GM12801 (cell line): ENCODE measurements around the gene RGS3.

Experiments used
- TF ChIP-seq, protein P1 (sequence below): IDR thresholded peaks from one replicate; pipeline ENCODE4 v1.5.1; 2011; ENCODE audit warnings: control low read depth; ENCODE audit not compliant: insufficient read length; ENCODE audit errors: extremely low read depth

RGS3 gene

DNA sequence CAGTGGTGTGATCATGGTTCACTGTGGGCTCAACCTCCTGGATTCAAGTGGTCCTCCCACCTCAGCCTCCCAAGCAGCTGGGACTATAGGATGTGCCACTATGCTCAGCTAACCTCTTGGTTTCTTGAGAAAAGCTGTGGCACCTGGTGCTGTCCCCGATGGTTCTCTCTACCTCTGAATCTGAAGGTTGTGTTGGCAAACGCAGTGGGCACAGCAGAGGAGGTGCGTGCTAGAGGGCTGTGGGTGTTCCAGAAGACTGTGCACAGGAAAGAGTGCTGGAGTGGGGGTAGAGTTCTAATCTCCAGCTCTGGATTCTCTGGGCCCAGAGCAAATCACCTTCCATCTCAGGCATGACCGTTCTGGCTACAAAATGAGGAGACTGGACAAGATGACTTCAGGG is 12.5 kb downstream of the RGS3 start:
- TF ChIP-seq, protein P1, sequence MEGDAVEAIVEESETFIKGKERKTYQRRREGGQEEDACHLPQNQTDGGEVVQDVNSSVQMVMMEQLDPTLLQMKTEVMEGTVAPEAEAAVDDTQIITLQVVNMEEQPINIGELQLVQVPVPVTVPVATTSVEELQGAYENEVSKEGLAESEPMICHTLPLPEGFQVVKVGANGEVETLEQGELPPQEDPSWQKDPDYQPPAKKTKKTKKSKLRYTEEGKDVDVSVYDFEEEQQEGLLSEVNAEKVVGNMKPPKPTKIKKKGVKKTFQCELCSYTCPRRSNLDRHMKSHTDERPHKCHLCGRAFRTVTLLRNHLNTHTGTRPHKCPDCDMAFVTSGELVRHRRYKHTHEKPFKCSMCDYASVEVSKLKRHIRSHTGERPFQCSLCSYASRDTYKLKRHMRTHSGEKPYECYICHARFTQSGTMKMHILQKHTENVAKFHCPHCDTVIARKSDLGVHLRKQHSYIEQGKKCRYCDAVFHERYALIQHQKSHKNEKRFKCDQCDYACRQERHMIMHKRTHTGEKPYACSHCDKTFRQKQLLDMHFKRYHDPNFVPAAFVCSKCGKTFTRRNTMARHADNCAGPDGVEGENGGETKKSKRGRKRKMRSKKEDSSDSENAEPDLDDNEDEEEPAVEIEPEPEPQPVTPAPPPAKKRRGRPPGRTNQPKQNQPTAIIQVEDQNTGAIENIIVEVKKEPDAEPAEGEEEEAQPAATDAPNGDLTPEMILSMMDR, result no peak

DNA sequence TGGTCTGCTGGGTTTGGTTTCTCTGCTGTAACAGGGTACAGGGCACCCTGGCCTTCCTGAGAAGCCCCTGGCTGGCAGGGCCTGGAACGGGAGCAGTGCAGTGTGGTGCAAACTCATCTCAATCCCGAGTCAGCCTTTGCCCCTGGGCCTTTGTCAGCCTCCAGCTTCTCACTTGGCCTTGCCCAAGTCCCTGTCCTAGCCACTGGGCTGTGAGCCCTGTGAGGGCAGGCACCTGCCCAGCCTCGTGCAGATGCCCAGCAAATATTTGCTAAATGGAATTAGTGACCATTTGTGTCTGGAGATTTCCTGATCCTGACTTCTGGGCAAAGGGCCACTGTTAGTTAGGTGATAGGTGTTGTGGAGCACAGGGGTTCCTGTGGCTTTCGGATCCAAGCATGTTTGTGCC is 13.0 kb downstream of the RGS3 start:
- TF ChIP-seq, protein P1, result no peak

DNA sequence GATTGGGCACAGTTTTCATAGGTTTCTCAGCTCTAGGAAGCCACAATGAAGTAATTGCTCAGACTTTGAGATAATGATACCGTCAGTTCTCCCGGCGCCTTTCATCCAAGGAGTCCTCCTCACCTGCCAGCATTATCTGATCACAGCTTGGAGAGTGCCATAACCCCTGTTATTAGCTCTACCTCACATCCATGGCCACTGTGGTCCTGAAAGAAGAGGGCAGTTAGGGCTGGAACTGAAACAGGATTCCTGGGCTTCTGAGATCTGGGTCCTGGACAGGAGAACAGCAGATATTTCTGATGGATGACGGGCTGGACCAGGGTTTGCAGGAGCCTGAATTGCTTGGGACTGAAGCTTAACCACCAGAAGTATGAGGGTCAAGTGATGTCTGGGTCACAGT is 13.5 kb downstream of the RGS3 start:
- TF ChIP-seq, protein P1, result no peak

DNA sequence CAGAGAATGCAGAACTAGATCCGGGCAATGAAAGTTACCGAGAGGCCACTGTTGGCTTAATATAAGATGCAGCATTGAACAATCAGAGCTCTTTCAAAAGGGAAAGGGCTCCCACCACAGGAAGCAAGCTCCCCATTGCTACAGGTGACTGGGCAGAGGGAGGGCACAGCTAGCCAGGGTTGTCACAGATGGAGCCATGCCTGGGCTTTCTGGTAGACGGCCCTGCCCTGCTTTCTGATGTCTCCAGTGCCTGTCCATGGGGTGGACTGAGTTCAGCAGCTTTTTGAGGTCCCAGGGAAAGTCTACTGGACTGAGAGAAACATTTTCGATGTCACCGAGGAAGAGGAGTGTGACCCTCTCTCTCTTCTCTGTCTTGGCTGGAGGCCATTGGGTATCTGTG is 14.1 kb downstream of the RGS3 start:
- TF ChIP-seq, protein P1, result no peak

DNA sequence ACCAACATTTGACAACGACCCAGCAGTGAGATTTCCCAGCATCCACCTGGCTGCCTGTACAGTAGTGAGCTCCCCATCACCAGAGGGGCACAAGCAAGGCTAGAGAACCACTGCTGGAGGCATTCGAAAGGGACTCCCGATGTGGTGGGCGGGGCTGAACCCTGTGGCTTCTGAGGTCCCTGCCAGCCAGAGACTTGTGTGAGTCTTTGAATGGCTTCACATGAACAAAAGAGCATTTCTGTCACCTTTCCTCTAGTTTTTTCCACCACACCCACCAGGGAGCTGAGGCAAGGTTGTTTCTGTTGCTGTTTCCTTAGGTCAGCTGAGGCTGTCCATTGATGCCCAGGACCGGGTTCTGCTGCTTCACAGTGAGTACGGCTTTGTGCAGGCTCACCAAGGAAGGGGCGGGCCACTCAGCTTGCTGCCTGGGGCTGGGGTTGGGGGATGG is 15.7 kb downstream of the RGS3 start:
- TF ChIP-seq, protein P1, result no peak

DNA sequence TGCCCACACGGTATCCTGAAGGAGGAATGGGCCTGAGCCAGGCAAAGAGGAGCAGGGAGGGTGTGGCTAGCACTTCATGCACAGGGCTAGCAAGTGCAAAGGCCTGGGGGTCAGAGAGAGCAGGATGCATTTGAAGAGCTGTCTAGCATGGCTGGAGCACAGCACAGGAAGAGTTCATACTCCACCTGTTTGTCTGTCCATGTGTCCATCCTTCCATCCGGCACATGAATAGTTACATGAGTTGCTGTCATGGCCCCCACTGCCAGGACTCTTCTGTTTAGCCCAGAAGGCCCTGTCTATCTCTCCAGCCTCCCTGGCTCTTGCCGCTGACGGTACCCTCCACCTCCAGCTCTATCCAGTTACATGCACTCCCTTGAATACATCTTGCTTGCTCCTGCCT is 17.1 kb downstream of the RGS3 start:
- TF ChIP-seq, protein P1, result no peak

DNA sequence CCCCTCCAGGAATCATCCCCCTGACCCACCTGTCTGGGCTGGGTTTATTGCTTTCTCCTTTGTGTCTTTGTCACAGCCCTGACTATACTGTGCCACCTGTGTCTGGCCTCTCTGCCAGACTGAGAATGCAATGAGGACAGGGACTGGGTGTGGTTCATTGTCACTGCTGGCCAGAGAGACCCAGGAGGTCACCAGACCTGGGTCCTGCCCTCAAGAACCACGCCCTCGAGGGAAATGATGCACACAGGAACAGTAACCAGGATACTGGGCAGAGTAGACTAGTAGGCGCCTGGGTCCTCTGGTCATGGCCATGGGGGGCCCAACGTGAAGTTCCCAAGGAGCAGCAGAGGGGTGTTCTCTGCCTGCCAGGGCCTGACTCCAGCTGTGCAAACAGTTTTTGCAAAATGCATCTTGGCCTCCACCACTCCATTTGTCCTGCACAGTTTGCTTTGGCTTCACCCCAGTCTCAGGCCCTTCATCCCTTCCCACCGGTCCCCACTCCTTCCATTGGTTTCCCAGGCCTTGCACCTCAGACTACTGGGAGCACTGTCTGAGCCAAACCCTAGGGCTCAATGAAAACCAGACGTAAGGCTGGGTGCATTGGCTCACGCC is 17.8 kb downstream of the RGS3 start:
- TF ChIP-seq, protein P1, result no peak
